Jurkat, Clone E6-1 (cell line): Measurements from ENCODE around the gene ADM5.
A peak's percentile ranks its signal among the peaks of the same experiment; 100 is the strongest.

Experiments
- DNase-seq: peaks from one replicate; pipeline ENCODE4 v3.0.0-alpha.2; 2011; ENCODE audit warnings: low read depth, low spot score
- H3K4me3 ChIP-seq: 2 replicates; pipeline ENCODE4 v1.5.1; 2011; ENCODE audit warnings: mild to moderate bottlenecking, low read length, control low read depth, moderate library complexity

The ADM5 gene

DNA sequence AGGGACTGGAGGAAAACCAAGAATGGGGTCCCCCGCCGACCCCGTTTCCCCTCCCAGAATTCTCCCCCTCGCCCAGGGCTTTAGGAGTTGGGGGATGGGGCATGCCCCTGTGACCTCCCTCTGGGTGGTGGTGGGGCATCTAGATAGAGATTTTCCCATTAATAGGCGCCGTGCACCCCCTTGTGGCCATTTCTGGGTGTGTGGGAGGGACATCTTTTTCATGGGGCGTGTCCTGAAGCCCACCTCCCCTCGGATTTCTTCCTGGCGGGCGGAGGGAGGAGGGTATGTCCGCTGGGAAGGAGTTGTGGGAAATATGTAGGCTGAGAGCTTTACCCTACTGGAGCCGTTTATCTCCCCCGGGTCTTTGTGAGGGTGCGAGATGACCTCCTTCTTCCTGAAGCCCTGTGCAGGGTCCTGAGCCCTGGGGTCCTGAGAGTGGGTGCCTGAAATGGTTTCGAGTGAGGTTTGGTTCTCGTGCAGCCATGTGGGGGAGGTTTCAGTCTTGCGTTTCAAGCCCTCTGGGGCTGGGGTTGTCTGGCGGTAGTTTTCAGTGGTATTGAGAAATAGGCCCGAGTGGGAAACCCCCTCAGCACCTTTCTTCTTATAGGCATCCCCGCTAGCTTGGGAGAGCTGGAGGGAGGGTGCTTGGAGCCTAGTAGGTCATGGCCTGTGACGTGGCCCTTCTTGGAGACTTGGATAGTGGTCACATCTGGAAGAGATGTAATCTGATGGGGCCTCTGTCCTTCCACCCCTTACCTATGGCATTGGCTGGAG, 11.3 kb upstream of the ADM5 start:
- H3K4me3 ChIP-seq: peak overlapping the region; percentile 94
- DNase-seq: peak; percentile 65

DNA sequence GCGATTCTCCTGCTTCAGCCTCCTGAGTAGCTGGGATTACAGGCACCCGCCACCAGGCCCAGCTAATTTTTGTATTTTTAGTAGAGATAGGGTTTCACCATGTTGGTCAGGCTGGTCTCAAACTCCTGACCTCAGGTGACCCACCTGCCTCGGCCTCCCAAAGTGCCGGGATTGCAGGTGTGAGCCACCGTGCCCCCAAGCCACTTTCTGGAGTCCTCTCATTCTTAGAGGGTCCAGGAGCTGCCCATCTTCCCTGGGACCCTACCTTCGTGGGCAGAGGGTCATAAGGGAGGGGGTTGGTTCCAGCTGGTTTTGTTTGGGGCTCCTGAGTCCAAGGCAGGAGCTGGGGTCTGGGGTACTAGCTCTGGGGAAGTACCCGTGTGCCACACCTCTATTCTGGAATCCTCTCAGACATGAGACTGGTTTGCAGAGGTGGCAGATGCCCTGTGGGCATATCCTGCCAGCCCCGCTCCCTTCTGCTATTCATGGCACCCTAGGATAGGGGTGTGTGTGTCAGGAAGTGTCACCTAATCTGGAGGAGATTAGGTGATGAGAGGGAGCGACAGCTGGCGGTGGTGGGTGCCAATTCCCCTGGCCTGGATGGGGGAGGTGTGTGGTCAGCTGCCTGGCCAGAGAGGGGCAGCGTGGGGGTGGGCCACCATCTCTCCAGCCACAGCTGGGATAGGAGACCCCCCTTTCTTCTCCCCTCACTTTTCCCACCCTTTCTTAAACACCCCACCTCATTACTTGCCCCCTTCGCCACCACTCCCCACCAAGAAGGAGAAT, 10.2 kb upstream of the ADM5 start:
- H3K4me3 ChIP-seq: no peak overlapping the region

DNA sequence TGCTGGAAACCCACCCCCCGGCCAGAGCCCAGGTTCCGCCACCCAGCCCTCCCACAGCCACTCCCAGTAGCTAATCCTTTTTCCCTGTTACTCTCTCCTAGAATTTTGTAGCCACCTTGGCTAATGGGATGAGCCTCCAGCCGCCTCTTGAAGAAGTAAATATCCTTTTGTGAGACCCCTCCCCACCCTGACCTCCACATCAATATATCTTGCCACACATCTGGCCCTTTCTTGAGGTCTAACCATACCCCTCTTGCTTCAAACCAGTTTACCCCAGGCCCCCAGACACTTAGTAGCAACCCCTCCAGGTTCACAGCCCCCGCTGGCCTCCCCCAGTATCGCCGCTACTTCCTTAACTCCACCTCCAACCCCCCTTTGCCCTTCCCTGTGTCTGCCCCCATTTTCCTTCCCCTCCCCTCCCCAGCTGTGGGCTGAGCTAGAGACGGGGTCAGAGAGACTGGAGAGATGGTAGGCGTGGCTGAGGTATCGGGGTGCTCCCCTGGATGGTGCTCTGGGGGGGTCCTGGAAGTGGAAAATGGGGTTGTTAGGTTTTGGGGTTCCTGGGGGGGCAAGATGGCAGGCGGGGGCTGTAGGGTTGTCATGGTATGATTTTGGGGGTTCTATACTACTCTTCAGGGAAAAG, 9.5 kb upstream of the ADM5 start:
- no peak for DNase-seq
- H3K4me3 ChIP-seq: no peak overlapping the region

More for the DNA sequence above, 10.2 kb upstream of the ADM5 start:
- no peak for DNase-seq

DNA sequence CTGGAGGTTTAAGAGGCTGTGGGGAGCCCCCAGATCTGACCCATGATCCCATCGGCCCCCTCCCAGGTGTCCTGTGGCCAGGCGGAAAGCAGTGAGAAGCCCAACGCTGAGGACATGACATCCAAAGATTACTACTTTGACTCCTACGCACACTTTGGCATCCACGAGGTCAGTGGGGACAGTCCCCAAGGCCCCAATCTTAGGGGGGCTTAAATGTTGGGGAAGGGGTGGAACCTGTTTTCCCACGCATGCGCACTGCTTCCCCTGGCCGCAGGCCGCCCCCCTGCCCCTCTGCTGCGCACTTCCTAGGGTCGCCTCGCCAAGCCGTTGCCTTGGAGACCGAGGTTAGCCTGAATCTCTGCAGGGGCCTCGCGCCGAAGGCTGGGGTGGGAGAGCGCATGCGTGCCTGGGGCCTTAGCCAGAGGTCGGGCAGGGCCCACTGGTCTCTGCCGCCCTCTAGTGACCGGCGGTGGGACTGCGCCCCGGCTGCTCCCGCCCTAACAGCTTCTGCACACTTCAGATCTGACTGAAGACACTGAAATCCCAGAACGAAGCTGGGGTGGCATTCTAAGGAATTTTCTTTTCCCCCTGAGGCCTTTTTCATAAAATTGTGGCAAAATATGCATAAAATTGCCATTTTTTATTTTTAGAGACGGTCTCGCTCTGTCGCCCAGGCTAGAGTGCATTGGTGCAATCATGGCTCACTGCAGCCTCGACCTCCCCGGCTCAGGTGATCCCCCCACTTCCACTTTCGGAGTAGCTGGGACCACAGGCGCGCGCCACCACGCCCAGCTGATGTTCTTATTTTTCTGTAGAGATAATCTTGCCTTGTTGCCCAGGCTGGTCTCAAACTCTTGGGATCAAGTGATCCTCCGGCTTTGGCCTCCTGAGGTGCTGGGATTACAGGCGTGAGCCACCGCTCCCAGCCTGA, 8.7 kb upstream of the ADM5 start:
- H3K4me3 ChIP-seq: peak overlapping the region; percentile 11; the same call in 1 of the 2 replicates
- peak; percentile 80 for DNase-seq

DNA sequence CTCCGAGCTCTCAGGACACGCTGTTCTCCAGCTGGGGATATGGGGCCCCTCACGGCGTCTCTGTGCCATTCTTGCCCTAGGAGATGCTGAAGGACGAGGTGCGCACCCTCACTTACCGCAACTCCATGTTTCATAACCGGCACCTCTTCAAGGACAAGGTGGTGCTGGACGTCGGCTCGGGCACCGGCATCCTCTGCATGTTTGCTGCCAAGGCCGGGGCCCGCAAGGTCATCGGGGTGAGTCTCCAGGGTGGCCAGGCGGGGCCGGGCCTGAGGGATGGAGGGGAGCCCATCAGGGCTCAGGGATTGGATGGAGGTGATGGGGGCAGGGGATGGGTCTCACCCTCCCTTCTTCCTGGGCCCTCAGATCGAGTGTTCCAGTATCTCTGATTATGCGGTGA, 7.6 kb upstream of the ADM5 start:
- DNase-seq: no peak
- H3K4me3 ChIP-seq: no peak overlapping the region

GRCh38 chr19:49682274-49682673, 7.1 kb upstream of the ADM5 start:
- H3K4me3 ChIP-seq: no peak overlapping the region
- DNase-seq: no peak

GRCh38 chr19:49683814-49684250, 5.6 kb upstream of the ADM5 start:
- DNase-seq: no peak
- no peak overlapping the region for H3K4me3 ChIP-seq

GRCh38 chr19:49684251-49684982, 5.0 kb upstream of the ADM5 start:
- DNase-seq: no peak

GRCh38 chr19:49684983-49685553, 4.3 kb upstream of the ADM5 start:
- DNase-seq: no peak
- H3K4me3 ChIP-seq: no peak overlapping the region

More at GRCh38 chr19:49684251-49684982, 5.0 kb upstream of the ADM5 start:
- H3K4me3 ChIP-seq: no peak overlapping the region

GRCh38 chr19:49685845-49686332, 3.5 kb upstream of the ADM5 start:
- no peak for DNase-seq
- no peak overlapping the region for H3K4me3 ChIP-seq

- DNase-seq: no peak
- H3K4me3 ChIP-seq: no peak overlapping the region
Observed at GRCh38 chr19:49686503-49687088, 2.8 kb upstream of the ADM5 start.

GRCh38 chr19:49687150-49687549, 2.2 kb upstream of the ADM5 start:
- no peak for DNase-seq
- H3K4me3 ChIP-seq: no peak overlapping the region

- no peak for DNase-seq
- no peak overlapping the region for H3K4me3 ChIP-seq
Observed at GRCh38 chr19:49687566-49688316, 1.7 kb upstream of the ADM5 start.

GRCh38 chr19:49688531-49689132, 762 bp upstream of the ADM5 start:
- no peak for DNase-seq
- H3K4me3 ChIP-seq: no peak overlapping the region

- no peak overlapping the region for H3K4me3 ChIP-seq
- no peak for DNase-seq
Observed at GRCh38 chr19:49690079-49690655, 773 bp downstream of the ADM5 start.

GRCh38 chr19:49690656-49691242, 1.4 kb downstream of the ADM5 start, which contains the start of gene CPT1C:
Gene CPT1C, plus strand, starts transcription at chr19:49691116. Its CDS starts 1,137 bp downstream, at chr19:49692253.
- no peak for DNase-seq
- H3K4me3 ChIP-seq: no peak within 1 kb of the TSS
